Measurements from ENCODE around the gene SH3TC2.
"Not testable (repeated sequence)": the region's sequence is repeated elsewhere in the genome, so short reads cannot be mapped to it uniquely, and the experiment has no call there.

The SH3TC2 gene

DNA sequence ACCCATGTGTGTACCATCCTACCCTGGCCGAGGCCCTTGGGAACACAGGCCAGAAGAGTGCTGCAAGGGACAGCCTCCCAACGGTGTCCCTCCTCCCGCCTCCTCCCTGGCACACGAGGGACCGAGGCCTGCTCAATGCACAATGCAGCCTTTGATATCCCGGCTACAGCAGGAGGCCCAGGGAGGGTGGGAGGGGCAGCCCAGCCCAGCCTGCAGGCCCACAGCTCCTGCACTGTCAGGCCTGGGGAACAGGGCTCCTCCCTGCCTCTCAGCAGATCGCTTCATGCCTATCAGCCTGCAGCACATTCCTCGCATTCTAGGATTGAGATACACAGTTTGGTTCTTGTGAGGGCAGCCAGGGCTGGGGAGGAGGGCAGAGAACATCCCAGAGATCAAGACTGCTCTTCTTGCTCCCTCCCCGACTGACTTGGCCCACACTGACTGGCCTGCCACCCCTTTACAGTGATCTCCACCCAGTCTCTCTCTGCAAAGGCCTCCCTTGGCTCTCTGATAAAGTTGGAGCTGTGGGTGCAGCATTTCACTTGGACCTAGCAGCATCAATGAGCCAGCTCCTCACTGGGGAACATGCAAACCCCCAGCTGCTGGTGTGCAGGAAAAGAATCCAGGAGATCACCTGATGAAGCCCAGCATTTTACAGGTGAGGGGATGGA, at the start of gene SH3TC2:
Gene SH3TC2 (minus strand): TSS at position 46 of the 671 bp plus-strand sequence. CDS start 40 bp downstream, at position 6.
- DNase-seq = no peak

DNA sequence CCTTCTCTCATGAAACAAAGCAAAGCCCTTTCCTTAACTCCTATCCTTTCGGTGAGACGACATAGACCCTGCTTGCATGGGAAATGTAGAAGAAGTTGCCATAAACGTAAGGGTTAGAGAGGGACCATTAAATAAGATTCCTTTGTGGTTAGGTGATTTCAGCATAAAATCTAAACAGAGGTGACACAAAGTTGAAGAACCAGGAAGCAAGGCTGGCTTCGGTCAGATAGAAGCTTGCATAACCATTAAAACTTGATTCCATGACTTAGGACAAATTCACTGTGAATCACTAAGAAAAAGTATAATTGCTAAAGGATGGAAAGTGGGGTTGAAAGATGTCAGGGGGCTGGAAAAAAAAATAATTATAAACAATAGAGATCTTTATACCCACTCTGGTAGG, 47.5 kb upstream of the SH3TC2 start:
- DNase-seq = no peak

DNA sequence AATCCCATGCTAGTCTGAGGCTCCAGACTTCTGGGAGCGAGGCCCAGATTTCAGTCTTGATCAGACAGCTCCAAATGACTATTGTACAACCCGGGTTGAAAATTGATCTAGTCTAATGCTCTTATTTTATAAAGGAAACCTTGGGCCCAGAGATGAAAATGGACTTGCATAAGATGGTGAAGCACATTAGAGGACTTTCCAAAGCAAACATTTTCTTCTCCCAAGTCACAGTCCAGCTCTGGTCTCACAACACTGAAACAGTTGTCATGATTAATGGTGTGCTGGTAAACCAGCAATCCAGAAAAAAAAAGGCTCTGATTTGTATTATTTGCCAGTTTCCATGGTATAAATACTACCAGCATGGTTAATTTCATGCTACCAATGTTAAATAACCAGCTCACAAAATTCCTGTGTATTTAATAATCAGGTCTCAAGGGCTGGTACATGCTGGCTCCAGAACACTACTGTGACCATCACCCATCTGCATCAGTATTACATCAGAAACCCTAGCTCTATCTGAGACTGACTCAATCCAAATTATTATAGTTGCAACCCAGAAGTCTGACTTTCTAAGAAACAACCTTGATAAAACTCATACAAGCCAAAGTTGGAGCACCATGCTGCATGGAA, 45.9 kb upstream of the SH3TC2 start:
- no peak for DNase-seq

DNA sequence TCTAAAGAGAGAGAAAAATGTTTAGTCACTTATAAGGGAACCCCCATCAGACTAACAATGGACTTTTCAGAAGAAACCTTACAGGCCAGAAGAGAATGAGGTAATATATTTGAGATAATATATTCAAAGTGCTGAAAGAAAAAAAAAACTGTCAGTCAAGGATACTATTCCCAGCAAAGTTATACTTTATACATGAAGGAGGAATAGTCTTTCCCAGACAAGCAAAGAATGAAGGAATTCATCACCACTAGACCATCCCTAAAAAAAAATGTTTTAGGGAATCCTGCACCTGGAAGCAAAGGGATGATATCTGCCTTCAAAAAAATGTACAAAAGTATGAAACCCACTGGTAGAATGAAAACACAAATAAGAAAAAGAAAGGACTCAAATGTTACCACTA, 37.5 kb upstream of the SH3TC2 start:
- DNase-seq = no peak

DNA sequence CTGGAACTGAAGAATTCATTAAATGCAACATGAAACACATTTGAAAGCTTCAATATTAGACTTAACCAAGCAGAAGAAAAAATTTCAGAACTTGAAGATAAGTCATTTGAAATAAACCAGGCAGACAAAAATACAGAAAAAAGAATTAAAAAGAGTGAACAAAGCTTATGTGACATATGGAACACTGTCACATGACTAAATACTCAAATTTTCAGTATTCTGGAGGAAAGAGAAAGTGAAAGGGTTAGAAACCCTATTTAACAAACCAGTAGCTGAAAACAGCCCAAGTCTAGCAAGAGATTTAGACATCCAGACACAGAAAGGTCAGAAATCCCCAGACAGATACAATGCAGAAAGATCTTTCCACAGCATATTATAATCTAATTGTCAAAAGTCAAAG, 37.1 kb upstream of the SH3TC2 start:
- no peak for DNase-seq

DNA sequence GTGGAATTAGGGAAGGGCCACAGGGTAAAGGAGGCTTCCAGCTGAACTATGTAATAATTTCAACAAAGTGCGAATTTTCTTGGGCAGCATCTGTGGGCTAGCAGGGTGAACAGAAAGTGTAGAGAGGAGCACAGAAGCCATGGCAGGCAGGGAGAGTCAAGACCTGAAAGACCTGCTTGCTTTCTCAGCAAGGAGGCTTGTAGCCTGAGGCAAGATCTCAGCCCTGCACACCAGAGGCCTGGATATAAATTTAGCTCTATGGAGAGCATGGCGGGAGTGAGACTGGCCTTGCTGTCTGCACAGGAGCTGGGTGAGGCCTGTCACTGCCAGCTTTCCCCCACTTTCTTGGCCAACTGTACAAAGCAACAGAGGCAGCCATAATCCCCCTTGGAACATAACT, 32.1 kb upstream of the SH3TC2 start:
- no peak for DNase-seq

DNA sequence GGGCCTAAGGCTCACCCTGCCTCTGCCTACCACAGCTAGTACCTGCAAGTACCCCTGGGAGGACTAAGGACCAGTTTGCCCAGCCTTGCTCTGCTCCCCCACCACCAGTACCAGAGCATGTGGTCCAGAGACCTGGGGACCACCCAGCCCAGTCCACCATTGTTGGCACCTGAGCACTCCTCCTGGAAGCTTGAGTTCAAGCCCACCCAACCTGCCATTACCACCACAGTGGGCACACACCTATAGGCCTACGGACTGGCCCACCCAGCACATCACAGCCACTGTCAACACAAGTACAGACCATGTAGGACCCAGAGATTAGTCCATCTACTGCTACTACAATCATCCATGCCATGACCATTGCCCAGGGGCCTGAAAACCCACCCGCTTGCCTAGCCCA, 30.8 kb upstream of the SH3TC2 start:
- DNase-seq = no peak

DNA sequence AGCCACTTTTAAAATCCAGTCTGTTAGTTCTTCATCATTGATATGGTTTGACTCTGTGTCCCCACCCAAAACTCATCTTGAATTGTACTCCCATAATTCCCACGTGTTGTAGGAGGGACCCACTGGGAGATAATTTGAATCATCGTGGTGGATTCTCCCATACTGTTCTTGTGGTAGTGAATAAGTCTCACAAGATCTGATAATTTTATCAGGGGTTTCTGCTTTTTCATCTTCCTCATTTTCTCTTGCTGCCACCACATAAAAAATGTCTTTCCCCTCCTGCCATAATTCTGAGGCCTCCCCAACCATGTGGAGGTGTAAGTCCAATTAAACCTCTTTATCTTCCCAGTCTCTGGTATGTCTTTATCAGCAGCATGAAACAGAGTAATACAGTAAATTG, 26.9 kb upstream of the SH3TC2 start:
- DNase-seq = no peak

DNA sequence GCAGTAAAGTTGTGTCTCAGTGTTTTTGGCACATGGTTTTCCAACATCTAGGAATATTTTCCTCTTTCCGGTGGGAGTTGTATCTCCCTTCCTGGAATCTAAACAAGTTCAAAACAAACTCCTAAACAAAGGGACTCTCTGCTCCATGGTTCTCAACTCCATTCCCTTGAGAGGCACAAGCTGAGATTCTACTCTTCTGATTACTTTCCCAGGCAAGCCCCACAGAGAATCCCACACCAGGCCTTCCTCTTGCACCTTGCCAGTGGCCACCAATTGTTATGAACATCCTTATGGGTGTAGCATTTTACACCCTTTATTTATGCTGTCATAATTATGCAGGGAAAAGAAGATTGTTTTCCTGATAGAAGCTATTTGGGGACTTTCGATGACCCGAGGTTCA, 25.8 kb upstream of the SH3TC2 start:
- no peak for DNase-seq

DNA sequence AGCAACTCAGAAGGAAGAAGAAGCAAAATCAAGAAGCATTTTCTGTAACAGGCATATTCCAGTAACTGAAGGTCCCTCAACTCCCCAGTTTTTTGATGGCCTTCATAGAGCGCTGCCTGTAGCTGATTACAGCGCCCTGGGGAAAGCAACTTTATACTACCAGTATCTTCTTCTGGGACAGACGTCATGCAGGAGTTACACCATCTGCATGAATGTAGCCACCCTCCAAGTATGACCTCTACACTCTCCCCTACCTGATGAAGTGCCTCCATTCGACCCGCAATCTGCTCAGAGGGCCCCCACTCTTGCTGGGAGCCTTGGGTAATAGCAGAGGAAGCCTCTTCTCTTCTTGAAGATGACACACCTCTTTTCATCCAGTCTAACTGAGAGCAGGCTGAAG, 21.0 kb upstream of the SH3TC2 start:
- no peak for DNase-seq

DNA sequence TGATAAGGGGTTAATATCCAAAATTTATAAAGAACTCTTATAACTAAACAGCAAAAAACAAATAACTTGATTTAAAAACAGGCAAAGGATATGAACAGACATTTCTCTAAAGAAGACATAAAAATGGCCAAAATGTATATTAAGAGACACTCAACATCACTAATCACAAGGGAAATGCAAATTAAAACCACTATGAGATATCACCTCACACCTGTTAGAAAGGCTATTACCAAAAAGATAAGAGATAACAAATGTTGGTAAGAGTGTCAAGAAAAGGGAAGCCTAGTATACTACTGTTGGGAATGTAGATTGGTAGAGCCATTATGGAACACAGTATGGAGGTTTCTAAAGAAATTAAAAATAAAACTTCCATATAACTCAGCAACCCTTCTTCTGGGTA, 19.4 kb upstream of the SH3TC2 start:
- DNase-seq = no peak

DNA sequence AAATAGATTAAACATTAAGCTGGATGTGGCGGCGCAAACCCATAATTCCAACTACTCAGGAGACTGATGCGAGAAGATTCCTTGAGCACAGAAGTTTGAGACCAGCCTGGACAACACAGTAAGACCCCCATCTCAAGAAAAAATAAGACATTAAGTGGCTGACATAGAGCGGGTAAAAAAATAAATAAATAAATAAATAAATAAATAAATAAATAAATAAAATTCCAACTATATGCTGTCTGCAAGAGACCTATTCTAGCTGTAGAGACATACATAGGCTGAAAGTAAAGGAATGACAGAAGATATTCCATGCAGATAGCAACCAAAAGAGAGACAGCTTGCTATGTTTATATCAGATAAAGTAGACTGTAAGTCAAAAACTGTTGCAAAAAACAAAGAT, 17.4 kb upstream of the SH3TC2 start:
- DNase-seq = no peak

DNA sequence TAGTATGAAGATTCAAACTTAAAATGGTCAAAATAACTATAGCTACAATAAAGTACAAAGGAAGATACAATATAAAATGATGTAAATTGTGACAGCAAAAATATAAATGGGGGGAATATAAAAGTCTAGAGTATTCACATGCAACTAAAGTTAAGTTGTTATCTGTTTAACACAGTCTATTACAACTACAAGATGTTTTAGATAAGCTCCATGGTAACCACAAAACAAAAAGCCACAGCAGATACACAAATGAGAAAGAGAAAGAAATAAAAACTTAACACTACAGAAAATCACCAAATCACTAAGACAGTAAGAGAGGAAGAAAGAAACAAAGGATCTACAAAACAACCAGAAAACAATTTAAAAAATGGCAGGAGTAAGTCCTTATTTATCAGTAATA, 17.0 kb upstream of the SH3TC2 start:
- DNase-seq = no peak

DNA sequence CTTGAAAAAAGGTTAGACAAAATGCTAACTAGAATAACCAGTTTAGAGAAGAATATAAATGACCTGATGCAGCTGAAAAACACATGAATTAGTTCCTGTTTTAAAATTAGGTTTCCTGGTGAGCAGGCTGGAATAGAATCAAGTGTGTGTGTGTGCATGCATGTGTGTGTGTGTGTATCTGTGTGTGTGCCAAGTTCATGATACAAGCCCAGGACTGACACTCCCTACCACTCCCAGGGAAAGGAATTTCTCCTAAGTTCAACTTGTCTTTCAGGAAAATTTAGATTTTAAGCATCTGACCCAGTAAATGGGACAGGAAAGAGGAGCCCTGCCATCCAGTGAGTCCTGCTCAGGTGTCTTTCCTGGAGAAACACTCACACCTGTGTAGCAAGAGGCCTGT, 11.2 kb upstream of the SH3TC2 start:
- DNase-seq = not testable (repeated sequence)

DNA sequence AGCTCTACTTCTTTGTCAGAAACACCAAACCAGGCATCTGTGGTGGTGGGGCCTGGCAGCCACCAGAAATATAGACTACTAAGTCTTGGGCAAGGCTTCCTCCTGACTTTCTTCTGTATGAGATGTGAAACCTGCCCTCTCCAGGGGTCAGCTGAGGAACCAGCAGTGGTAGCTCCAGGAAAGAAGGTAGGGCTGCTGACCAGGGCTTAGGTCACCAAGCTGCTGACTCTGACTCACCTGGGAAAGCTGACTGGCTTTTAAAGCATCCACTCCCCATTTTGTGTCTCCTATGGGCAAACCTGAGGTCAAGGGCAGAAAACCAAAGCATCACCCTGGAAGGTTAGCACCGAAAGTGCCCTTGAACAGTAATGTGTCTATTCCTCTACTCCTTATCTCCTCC, 10.4 kb upstream of the SH3TC2 start:
- DNase-seq = no peak

DNA sequence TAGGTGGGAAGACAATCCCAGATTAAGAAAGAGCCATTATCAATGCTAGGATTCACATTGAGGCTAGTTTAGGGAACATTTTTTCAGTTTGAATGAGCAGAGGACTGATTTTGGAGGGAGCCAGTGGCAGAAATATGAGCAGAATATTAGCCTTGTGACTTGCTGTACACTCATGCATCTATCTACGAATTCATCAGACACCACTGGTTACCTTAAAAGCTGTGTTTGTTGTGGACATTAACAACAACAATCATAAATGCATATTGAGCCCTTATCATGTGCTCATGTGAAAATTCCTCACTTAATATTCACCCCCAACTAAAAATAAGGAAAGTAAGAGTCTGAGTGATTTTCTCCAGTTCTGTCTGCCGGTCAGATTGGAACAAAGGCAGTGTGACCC, 9.9 kb upstream of the SH3TC2 start:
- DNase-seq = no peak

DNA sequence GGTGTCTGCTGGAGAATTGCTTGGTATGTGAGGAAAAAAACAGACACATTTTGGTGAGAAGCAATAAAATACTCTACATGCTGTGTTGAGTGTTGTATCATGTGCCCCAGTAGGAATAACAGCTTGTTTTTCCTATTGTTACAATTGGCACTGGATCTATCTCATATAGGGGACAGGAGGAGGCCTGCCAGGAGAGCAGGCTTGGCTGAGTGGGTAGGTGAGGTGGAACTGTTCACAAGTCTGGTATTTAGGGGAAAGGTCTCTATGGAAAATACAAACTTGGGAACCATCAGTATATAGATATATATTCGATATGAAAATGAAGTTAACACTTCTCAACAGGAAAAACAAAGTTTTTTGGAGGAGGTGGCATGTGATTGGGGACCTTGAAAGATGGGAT, 9.5 kb upstream of the SH3TC2 start:
- DNase-seq = no peak

DNA sequence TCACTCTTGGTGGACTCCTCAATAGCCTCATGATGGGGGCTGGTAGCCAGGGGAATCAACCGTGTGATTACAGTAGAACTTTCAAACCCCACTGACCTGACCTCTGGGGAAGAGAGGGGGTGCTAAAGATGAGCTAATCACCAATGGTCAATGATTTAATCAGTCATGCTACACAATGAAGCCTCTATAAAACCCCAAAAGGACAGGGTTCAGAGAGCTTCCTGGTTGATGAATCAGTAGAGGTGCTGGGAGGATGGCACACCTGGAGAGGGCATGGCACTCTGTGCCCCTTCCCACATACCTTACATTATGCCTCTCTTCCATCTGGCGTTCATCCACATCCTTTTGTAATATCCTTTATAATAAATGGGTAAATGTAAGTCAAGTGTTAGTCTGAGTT, 8.9 kb upstream of the SH3TC2 start:
- DNase-seq = no peak

DNA sequence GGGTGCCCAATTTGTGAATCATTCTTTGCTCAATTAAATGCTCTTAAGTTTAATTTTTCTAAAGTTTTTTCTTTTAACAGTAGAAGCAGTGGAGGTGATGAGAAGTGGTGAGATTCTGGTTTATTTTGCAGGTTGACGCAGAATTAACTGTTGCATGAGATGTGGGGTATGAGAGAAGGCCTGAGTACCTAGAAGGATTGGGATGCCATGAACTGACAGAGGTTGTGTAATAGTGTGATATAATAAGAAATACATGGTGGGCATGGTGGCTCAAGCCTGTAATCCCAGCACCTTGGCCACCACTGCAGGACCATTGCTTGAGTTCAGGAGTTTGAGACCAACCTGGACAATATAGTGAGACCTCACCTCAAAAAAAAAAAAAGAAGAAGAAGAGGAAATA, 8.4 kb upstream of the SH3TC2 start:
- DNase-seq = no peak

DNA sequence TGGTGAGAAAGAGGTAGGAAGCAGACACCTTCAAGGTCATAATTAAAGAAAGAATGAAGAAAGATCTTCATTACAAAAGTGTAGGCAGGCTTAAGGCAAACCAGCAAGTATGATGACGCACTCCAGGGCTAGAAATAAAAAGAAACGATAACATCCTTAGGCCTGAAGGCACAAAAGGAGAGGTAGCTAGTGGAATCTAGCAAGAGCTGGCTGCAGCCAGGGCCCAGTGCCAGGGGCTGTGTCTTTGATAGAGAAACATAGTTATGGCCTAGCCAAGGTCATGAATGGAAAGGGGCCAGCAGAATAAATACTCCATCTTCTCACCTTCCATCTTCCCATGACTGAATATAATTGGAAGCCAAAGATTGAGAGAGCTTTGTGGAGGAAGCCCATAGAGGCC, 6.8 kb upstream of the SH3TC2 start:
- no peak for DNase-seq

DNA sequence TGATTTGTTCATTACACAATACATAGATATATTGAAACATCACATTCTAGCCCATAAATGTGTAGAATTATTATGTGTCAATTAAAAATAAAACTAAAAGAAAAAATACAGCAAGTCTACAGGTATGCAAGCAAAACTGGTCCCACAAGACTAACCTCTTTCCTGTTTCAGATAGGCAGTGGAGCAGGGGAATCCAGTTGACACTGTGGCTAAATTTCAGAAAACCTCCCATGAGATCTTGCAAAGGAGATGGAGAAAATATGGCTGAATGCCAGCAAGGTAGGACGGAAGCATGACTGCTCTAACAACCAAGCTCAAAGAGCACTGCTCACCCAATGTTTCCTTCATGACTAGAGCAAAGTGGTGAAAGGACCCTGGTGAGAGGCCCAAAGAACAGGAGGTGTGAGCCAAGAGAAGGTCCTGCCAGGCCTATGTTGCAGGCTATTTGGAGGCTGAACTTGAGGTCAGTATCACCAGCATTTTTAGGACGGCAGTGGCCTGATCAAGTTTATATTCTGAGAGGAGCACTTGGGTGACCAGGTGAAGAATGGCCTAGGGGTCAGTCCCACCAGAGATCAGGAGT, 1.1 kb upstream of the SH3TC2 start:
- no peak for DNase-seq

DNA sequence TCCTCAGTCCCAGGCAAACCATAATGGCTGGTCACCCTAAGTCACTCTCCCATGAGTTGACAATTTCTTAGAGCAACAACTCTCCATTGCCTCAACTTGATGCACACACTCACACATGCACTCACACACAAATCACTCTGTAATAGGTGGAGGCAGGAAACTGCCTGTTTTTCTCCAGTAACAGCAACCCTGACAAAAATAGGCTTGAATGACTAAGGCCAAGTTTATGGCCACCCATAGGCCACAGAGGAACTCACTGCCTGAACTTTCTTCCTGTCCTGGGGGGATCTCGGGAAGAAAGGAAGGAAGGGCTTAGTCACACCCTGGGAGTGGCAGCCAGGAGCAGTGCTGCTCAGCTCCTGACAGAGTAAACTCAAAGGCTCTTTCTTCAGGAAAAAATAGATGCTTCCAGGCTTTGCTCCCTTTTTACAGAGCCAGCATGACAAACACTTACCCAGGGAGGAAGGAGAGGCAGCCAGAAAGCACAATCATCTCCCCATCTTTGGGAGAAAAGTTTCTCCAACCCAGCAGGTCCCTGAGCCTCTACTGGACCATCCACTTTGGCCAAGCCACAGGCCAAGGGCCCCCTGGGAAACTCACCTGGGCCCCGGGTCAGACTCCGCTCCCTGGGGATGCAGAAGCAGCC, 368 bp downstream of the SH3TC2 start:
- no peak for DNase-seq

DNA sequence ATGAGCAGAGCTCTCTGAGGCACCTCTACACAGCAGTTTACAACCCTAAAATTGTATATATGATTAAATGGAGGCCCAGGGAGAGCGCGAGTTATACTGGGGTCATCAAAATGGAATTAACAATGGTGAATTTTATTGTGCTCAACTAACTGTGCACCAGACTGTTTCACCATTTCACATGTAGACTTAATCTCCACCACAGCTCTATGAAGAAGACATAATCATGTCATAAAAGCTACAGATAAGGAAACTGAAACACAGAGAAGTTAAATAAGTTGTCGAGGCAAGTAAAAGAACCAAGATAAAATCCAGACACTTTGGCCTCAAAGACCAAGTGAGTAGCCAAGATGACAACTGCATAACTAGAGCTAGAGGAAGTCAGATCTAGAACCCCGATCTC, 1.5 kb downstream of the SH3TC2 start:
- no peak for DNase-seq

DNA sequence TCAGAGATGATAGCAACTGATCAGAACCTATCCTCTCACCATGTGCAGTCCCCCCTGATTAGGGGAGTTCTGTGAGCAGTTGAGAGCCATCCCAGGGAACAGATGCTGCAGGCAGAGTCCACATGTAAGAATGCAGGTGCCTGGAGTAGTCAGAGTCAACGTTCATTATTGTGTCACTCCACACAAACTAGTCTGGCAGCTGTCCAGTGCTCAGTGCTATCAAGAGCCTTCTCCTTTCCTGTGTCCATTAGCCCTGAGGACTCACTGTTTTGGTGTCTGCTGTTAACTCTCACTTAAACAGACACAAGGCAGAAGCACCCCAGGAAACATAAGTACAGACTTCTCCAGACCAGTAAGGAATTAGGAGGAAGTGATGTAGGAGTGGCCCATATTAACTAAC, 2.5 kb downstream of the SH3TC2 start:
- no peak for DNase-seq

All from stimulated activated CD4-positive, alpha-beta T cell treated with anti-CD3 and anti-CD28 coated beads, Interleukin-2, amount 100 ng/mL, for 48 hours (primary cell).